GM12892 (cell line): ENCODE measurements around the gene ECT2L.

Experiments
- POLR2A ChIP-seq: IDR thresholded peaks from 2 replicates; pipeline ENCODE4 v1.6.1; 2011; ENCODE audit warnings: low read depth, low read length, control low read depth
- POLR2AphosphoS5 ChIP-seq: IDR thresholded peaks from 2 replicates; pipeline ENCODE4 v1.6.1; 2011; ENCODE audit warnings: low read depth, low read length, control low read depth

DNA sequence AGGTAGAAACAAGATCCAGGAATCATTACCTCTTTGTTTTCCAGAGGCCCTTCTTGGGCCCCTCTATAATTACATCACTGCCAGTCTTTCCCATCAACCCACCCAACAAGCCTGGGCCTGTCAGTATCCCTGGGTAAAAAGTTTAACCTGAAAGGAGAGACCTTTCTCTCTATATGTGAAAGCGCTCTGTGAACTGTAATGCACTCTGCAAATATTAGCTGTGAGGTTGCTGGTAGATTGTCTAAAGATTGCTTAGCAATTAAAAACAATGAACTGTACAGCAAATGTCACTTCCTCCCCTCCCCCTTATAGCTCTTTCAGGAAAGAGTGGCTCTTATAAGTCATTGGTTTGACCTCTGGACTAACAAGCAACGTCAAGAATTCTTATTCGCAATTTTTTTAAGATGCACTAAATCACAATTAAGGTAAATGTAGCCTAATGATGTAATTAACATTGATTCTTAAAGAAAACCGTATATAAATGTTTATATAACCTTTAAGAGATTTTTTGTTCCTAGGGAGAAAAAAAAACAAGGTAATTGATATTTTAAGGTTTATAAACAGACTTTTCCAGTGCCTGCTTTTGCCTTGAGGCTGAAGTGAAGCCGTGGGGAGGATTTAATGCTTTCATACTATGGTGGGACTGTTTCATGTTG, 18.4 kb downstream of the ECT2L start:
- no peak for TF ChIP-seq POLR2AphosphoS5
- TF ChIP-seq POLR2A, result no peak
